ENCODE data around the gene ZNF12. TPM values are rescaled to one million over a fixed set of nuclear protein-coding genes. Genes with fewer than 3 reads are reported as not detected.
"Not testable (repeated sequence)": the region's sequence is repeated elsewhere in the genome, so short reads cannot be mapped to it uniquely, and the experiment has no call there.

ZNF12 gene
- polyA plus RNA-seq, 1 donor from 2014 or later: 27.9 TPM

GRCh38 chr7:6718124-6718523 is 11.4 kb upstream of the ZNF12 start:
- Histone ChIP-seq H3K79me2 (replicated peaks; ENCODE audit: insufficient read depth, low read length) (no peaks in the 10 kb centered on the region), H3K27ac (ENCODE audit: low read length) (no peak overlapping the region), H2AFZ (ENCODE audit: low read depth, low read length) (no peak overlapping the region), H3K4me2 (ENCODE audit: low read length) (no peak overlapping the region), H3F3A (ENCODE audit: insufficient read depth, low read length, poor library complexity, severe bottlenecking) (no peaks in the 10 kb centered on the region), H4K20me1 (ENCODE audit: insufficient read depth) (no peaks in the 10 kb centered on the region), H3K36me3 (ENCODE audit: insufficient read depth, low read length) (no peaks in the 10 kb centered on the region), H3K9ac (ENCODE audit: low read length) (no peak overlapping the region), H3K27me3 (ENCODE audit: insufficient read depth, low read depth, low read length) (no peaks in the 10 kb centered on the region), H3K9me3 (ENCODE audit: low read length) (no peaks in the 10 kb centered on the region), H3K9me2 (ENCODE audit: insufficient read depth, low read length) (no peaks in the 10 kb centered on the region), H3K4me3 (ENCODE audit: low read length) (no peak overlapping the region)
- no peak for TF ChIP-seq EZH2 (IDR thresholded peaks at IDR 0.05; ENCODE audit: borderline replicate concordance, insufficient read depth, low read length, poor library complexity, severe bottlenecking)
- TF ChIP-seq POLR2AphosphoS5 (IDR thresholded peaks at IDR 0.05): no peak
- no peak for TF ChIP-seq TAF1 (IDR thresholded peaks at IDR 0.05; ENCODE audit: low read depth)
- no peak for TF ChIP-seq SMC3 (conservative IDR thresholded peaks at IDR 0.05; ENCODE audit: poor library complexity)
- TF ChIP-seq CTCF (IDR thresholded peaks at IDR 0.05; ENCODE audit: poor library complexity, severe bottlenecking): no peak
- no peak for TF ChIP-seq EP300 (conservative IDR thresholded peaks at IDR 0.05; ENCODE audit: poor library complexity, severe bottlenecking)
- no peak for TF ChIP-seq RAD21 (conservative IDR thresholded peaks at IDR 0.05)
- no peak for TF ChIP-seq MXI1 (conservative IDR thresholded peaks at IDR 0.05; ENCODE audit: poor library complexity, severe bottlenecking)

- not testable (repeated sequence) for H3K4me2 ChIP-seq (ENCODE audit: low read length); H4K20me1 ChIP-seq (ENCODE audit: insufficient read depth); H2AFZ ChIP-seq (ENCODE audit: low read depth, low read length); H3K9me3 ChIP-seq (ENCODE audit: low read length); H3K36me3 ChIP-seq (ENCODE audit: insufficient read depth, low read length); H3F3A ChIP-seq (ENCODE audit: insufficient read depth, low read length, poor library complexity, severe bottlenecking); H3K4me3 ChIP-seq (ENCODE audit: low read length); H3K9me2 ChIP-seq (ENCODE audit: insufficient read depth, low read length); H3K79me2 ChIP-seq (replicated peaks; ENCODE audit: insufficient read depth, low read length); H3K27ac ChIP-seq (ENCODE audit: low read length); H3K9ac ChIP-seq (ENCODE audit: low read length); H3K27me3 ChIP-seq (ENCODE audit: insufficient read depth, low read depth, low read length)
Measured at GRCh38 chr7:6715898-6716297, 9.2 kb upstream of the ZNF12 start.

- Histone ChIP-seq H3K9ac (ENCODE audit: low read length) (no peak overlapping the region), H3K4me2 (ENCODE audit: low read length) (no peak overlapping the region), H3K9me3 (ENCODE audit: low read length) (no peaks in the 10 kb centered on the region), H3K9me2 (ENCODE audit: insufficient read depth, low read length) (no peaks in the 10 kb centered on the region), H3K27me3 (ENCODE audit: insufficient read depth, low read depth, low read length) (no peaks in the 10 kb centered on the region), H3K79me2 (replicated peaks; ENCODE audit: insufficient read depth, low read length) (no peaks in the 10 kb centered on the region), H3K36me3 (ENCODE audit: insufficient read depth, low read length) (no peaks in the 10 kb centered on the region), H2AFZ (ENCODE audit: low read depth, low read length) (no peak overlapping the region), H3F3A (ENCODE audit: insufficient read depth, low read length, poor library complexity, severe bottlenecking) (no peaks in the 10 kb centered on the region), H4K20me1 (ENCODE audit: insufficient read depth) (no peaks in the 10 kb centered on the region), H3K4me3 (ENCODE audit: low read length) (no peak overlapping the region), H3K27ac (ENCODE audit: low read length) (no peak overlapping the region)
- TF ChIP-seq MXI1 (conservative IDR thresholded peaks at IDR 0.05; ENCODE audit: poor library complexity, severe bottlenecking): no peak
Measured at GRCh38 chr7:6714360-6714759, 7.6 kb upstream of the ZNF12 start.

GRCh38 chr7:6709808-6710207 is 3.1 kb upstream of the ZNF12 start:
- Histone ChIP-seq H2AFZ (ENCODE audit: low read depth, low read length) (no peak overlapping the region), H3K4me3 (ENCODE audit: low read length) (no peak overlapping the region), H4K20me1 (ENCODE audit: insufficient read depth) (no peaks in the 10 kb centered on the region), H3K9me3 (ENCODE audit: low read length) (no peaks in the 10 kb centered on the region), H3K9ac (ENCODE audit: low read length) (no peak overlapping the region), H3K79me2 (replicated peaks; ENCODE audit: insufficient read depth, low read length) (peaks cover 16% of the 10 kb centered on the region), H3K9me2 (ENCODE audit: insufficient read depth, low read length) (no peaks in the 10 kb centered on the region), H3F3A (ENCODE audit: insufficient read depth, low read length, poor library complexity, severe bottlenecking) (peaks cover 4% of the 10 kb centered on the region), H3K36me3 (ENCODE audit: insufficient read depth, low read length) (no peaks in the 10 kb centered on the region), H3K27me3 (ENCODE audit: insufficient read depth, low read depth, low read length) (no peaks in the 10 kb centered on the region), H3K4me2 (ENCODE audit: low read length) (no peak overlapping the region), H3K27ac (ENCODE audit: low read length) (no peak overlapping the region)
- TF ChIP-seq EP300 (conservative IDR thresholded peaks at IDR 0.05; ENCODE audit: poor library complexity, severe bottlenecking) (no peak), TAF1 (IDR thresholded peaks at IDR 0.05; ENCODE audit: low read depth) (no peak)
